AG04449 (cell line): ENCODE data around the gene PTPN6.

Experiments
- CTCF ChIA-PET: fragments of 350-600 bp; formaldehyde crosslinking; extraction: SDS; loops from one replicate; lab custom pipeline; 2021; ENCODE audit warnings: antibody characterized with exemption; lab: Yijun Ruan, JAX
- POLR2A ChIA-PET: fragments of 400-600, 350-600 bp; formaldehyde crosslinking; extraction: SDS; loops from one replicate; lab custom pipeline; 2020; ENCODE audit warnings: antibody characterized with exemption, inconsistent platforms; lab: Yijun Ruan, JAX
- DNase-seq: peaks from one replicate; pipeline ENCODE4 v3.0.0-alpha.2; 2010; ENCODE audit warnings: low read depth, low spot score
- H3K4me3 ChIP-seq: 2 replicates; pipeline ENCODE4 v1.5.1; 2011; ENCODE audit warnings: low read depth, mild to moderate bottlenecking, control low read depth, low read length
- TF ChIP-seq, protein P1 (sequence below): IDR thresholded peaks from one replicate; pipeline ENCODE4 v1.5.1; 2011; ENCODE audit warnings: mild to moderate bottlenecking, moderate library complexity, low read length, control low read depth, inconsistent platforms; ENCODE audit not compliant: insufficient read depth; ENCODE audit errors: missing control alignments

PTPN6 gene

DNA sequence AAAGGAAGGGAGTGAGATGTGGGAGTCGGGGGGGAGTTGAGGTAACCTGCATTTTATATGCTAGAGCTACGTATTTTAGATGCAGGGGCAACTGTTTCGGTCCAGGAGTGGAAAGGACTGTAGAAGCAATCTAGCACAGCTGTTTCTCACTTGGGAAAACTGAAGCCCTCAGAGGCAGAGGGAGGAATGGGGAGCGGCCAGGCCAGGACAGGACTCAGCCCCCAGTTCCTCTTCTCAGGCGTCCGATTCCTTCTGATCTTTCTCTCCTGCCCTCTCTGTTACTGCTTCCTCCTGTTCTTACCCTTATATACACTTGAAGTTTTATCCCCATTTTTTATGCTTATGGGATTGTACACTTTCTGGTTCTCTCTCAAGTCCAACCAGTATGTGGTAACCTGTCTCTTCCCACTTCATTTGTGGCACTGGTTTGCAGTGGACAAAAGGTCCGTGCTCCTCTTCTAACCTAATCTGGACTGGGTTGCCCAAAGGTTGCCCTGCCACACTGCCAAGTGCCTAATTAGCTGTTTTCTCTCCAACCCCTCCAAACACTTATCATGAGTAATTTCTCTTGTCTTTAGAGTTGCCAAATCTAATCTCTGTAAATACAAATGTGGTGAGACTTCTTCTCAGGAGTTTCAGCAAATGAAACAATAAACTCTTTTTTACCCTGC, 50.9 kb downstream of the PTPN6 start:
- DNase-seq = no peak
- H3K4me3 ChIP-seq = no peak overlapping the region
- TF ChIP-seq, protein P1, sequence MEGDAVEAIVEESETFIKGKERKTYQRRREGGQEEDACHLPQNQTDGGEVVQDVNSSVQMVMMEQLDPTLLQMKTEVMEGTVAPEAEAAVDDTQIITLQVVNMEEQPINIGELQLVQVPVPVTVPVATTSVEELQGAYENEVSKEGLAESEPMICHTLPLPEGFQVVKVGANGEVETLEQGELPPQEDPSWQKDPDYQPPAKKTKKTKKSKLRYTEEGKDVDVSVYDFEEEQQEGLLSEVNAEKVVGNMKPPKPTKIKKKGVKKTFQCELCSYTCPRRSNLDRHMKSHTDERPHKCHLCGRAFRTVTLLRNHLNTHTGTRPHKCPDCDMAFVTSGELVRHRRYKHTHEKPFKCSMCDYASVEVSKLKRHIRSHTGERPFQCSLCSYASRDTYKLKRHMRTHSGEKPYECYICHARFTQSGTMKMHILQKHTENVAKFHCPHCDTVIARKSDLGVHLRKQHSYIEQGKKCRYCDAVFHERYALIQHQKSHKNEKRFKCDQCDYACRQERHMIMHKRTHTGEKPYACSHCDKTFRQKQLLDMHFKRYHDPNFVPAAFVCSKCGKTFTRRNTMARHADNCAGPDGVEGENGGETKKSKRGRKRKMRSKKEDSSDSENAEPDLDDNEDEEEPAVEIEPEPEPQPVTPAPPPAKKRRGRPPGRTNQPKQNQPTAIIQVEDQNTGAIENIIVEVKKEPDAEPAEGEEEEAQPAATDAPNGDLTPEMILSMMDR = no peak
- POLR2A ChIA-PET = no interaction called here
- CTCF ChIA-PET = interaction anchor here (1.6 kb wide), 2 partner anchors 91 to 142 kb away, joined by 3 to 4 read pairs; partner anchors contain the start of gene C1R

DNA sequence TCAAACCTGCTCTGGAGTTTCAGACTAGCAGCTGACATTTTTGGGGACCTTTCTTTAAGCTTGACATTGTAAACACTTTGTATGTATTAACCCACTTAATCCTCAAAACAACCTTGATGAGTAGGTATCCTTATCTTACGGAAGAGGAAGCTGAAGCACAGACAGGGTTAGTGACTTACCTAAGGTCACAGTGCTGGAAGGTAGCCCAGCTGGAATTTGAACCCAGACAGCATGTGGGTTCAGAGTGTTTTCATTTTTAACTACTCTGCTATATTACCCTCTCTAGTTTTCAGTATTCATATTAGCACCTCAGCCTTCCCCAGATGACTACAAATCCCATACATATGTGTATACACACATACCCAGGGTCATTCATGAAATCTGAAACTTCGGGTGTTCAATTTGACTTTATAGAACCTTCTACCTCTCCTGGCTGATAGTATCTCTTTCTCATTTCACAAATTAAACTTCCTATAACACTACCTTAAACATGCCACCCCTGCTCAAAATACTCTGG, 53.2 kb downstream of the PTPN6 start:
- ChIA-PET POLR2A (no interaction called here), CTCF (interaction anchor here (1.0 to 3.5 kb wide), 5 partner anchors 11 to 80 kb away, joined by 4 to 20 read pairs (median 4); partner anchors contain the start of gene LPCAT3)
- no peak for DNase-seq
- no peak overlapping the region for H3K4me3 ChIP-seq
- TF ChIP-seq, protein P1 = no peak

DNA sequence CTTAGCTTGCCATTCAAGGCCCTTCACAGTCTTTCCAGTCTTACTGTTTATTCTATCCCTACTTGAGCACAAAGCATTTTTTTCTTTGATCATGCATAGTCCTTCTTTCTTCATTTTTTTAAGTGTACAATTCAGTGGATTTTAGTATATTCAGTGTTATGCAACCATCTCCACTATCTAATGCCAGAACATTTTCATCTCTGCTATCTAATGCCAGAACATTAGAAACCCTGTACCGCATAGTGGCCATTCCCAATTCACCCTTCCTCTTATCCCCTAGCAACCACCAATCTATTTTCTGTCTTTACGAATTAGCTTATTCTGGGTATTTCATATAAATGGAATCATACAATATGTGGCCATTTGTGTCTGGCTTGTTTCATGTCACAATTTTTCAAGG, 53.7 kb downstream of the PTPN6 start:
- POLR2A ChIA-PET = no interaction called here
- no peak for DNase-seq
- CTCF ChIA-PET = interaction anchor here (0.8 to 3.5 kb wide), 6 partner anchors 9 to 80 kb away, joined by 4 to 20 read pairs (median 4); partner anchors contain the start of gene LPCAT3
- no peak overlapping the region for H3K4me3 ChIP-seq
- TF ChIP-seq, protein P1 = no peak

DNA sequence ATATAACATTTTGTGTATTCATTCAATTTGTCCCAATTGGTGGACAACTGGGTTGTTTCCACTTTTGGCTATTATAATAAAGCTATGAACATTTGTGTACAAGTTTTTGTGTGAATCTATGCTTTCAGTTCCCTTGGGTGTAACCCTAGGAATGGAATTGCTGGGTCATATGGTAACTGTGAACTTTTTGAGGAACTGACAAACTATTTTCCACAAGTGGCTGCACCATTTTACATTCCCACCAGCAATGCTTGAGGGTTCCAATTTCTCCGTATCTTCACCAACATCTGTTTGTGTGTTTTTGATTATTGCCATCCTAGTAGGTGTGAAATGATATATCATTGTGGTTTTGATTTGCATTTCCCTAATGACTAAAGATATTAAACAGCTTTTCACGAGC, 54.2 kb downstream of the PTPN6 start:
- H3K4me3 ChIP-seq = no peak overlapping the region
- POLR2A ChIA-PET = no interaction called here
- DNase-seq = no peak
- CTCF ChIA-PET = interaction anchor here (0.8 to 3.5 kb wide), 4 partner anchors 8 to 49 kb away, joined by 4 to 20 read pairs (median 4); partner anchors contain the start of gene LPCAT3
- TF ChIP-seq, protein P1 = no peak

DNA sequence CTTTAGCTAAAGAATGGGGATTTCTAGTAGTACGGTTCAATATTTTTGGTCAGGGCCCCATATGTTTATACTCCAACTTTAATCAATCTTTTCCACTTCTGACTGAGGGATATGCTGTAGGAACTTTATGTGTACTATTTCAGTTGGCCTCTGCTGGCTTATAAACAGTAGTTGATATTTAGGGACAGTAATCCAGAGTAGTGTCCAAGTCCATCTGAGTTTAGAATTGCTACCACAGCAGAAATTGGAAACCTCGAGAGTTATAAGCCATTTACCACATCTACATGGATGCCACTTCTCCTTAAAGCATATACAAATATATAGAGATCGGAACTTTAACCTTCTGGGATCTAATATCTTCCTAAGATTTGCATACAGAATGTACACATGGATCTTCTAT, 55.5 kb downstream of the PTPN6 start:
- TF ChIP-seq, protein P1 = no peak
- CTCF ChIA-PET = interaction anchor here (0.7 to 3.5 kb wide), 2 partner anchors 11 to 42 kb away, joined by 3 to 20 read pairs; partner anchors contain the start of gene LPCAT3
- no peak overlapping the region for H3K4me3 ChIP-seq
- no peak for DNase-seq
- POLR2A ChIA-PET = no interaction called here

DNA sequence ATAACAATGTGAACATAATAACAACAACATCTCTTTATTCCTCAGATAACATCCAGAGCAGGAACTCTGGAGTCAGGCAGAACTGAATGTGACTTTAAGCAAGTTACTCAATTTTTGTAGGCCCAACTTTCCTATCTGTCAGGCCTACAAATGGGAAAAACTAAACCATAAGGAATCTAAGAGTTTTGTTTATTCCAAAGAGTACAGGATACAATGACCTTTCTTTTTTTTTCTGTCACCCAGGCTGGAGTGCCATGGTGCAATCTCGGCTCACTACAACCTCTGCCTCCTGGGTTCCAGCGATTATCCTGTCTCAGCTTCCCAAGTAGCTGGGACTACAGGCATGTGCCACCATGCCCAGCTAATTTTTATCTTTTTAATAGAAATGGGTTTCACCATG, 57.7 kb downstream of the PTPN6 start:
- TF ChIP-seq, protein P1 = no peak
- H3K4me3 ChIP-seq = no peak overlapping the region
- ChIA-PET POLR2A (interaction anchor here (1.2 kb wide), 1 partner anchor 9 kb away, joined by 3 read pairs; the partner anchor contains the start of gene LPCAT3), CTCF (interaction anchor here (1.7 to 1.8 kb wide), 2 partner anchors 9 to 10 kb away, joined by 7 read pairs; partner anchors contain the start of gene LPCAT3)
- no peak for DNase-seq
